Endodermal cell (in vitro differentiated cells): ENCODE measurements around the gene FUT8. TPM values are rescaled to one million over a fixed set of nuclear protein-coding genes. Genes with fewer than 3 reads are reported as not detected.

Experiments used
- DNase-seq: peaks from one replicate; pipeline ENCODE4 v3.0.0-alpha.2; 2017
- H3K27ac ChIP-seq: 2 replicates; pipeline ENCODE4 v1.5.1; 2013; ENCODE audit warnings: mild to moderate bottlenecking, low read depth, low read length, moderate library complexity
- H3K27me3 ChIP-seq: 2 replicates; pipeline ENCODE4 v1.6.1; 2013; ENCODE audit warnings: mild to moderate bottlenecking, low read length, moderate library complexity; ENCODE audit not compliant: insufficient read depth, control insufficient read depth, poor library complexity, severe bottlenecking
- H3K36me3 ChIP-seq: 2 replicates; pipeline ENCODE4 v1.7.0; 2013; ENCODE audit warnings: mild to moderate bottlenecking, low read length, moderate library complexity; ENCODE audit not compliant: control insufficient read depth, insufficient read depth
- H3K4me1 ChIP-seq: one replicate; pipeline ENCODE4 v1.7.0; 2013; ENCODE audit warnings: low read length; ENCODE audit not compliant: control insufficient read depth, insufficient read depth
- H3K4me3 ChIP-seq: 2 replicates; pipeline ENCODE4 v1.5.1; 2013; ENCODE audit warnings: mild to moderate bottlenecking, low read length, moderate library complexity
- H3K9ac ChIP-seq: 2 replicates; pipeline ENCODE4 v1.6.1; 2013; ENCODE audit warnings: mild to moderate bottlenecking, low read length, moderate library complexity; ENCODE audit not compliant: poor library complexity, severe bottlenecking; ENCODE audit errors: extremely low read depth
- H3K9me3 ChIP-seq: 2 replicates; pipeline ENCODE4 v1.6.1; 2013; ENCODE audit warnings: mild to moderate bottlenecking, low read length, moderate library complexity; ENCODE audit not compliant: control insufficient read depth
- H3K27ac Mint-ChIP-seq: 2 replicates; pipeline ENCODE4 v1.8.0; 2020; ENCODE audit warnings: mixed read lengths
- H3K27me3 Mint-ChIP-seq: 2 replicates; pipeline ENCODE4 v1.8.0; 2021; ENCODE audit warnings: mild to moderate bottlenecking, mixed read lengths; ENCODE audit not compliant: insufficient read depth
- H3K36me3 Mint-ChIP-seq: 2 replicates; pipeline ENCODE4 v1.8.0; 2020; ENCODE audit warnings: low read depth, mixed read lengths
- H3K4me1 Mint-ChIP-seq: 2 replicates; pipeline ENCODE4 v1.8.0; 2020; ENCODE audit warnings: mixed read lengths
- H3K4me3 Mint-ChIP-seq: 2 replicates; pipeline ENCODE4 v1.8.0; 2020; ENCODE audit warnings: mild to moderate bottlenecking, moderate library complexity, mixed read lengths
- H3K9me3 Mint-ChIP-seq: 2 replicates; pipeline ENCODE4 v1.8.0; 2020; ENCODE audit warnings: mild to moderate bottlenecking, mixed read lengths
- WGBS, 2 experiments: methylation state at CpG; one replicate each; pipeline versions ENCODE4 v1.1.5 to v1.1.7; 2013; ENCODE audit warnings: missing lambda C conversion rate in 2 of 2, mixed read lengths in 1 of 2; ENCODE audit not compliant: insufficient coverage in 1 of 2, insufficient read length in 1 of 2; 5-methylcytosine and 5-hydroxymethylcytosine counted together
- total RNA-seq, 2 donors: library from RNA; stranded (reverse); fragmentation: NEBNext Ultra II Directional in 1 of 2; extraction: Animal tissue kit (Norgen Biotek cat#: 25700) in 1 of 2; gene quantifications; 2 replicates in 1 of 2; 3 replicates in 1 of 2; pipeline ENCODE4 v1.2.1, GENCODE V29; 2021
- TF ChIP-seq, protein P1 (sequence below): fragments of 200-600 bp; sonication (generic); conservative IDR thresholded peaks from 2 replicates; pipeline ENCODE4 v1.5.0; 2021; ENCODE audit warnings: antibody characterized with exemption, mild to moderate bottlenecking

FUT8 gene
- total RNA-seq, 2 donors from 2014 or later, result 63.9 to 76.9 TPM

DNA sequence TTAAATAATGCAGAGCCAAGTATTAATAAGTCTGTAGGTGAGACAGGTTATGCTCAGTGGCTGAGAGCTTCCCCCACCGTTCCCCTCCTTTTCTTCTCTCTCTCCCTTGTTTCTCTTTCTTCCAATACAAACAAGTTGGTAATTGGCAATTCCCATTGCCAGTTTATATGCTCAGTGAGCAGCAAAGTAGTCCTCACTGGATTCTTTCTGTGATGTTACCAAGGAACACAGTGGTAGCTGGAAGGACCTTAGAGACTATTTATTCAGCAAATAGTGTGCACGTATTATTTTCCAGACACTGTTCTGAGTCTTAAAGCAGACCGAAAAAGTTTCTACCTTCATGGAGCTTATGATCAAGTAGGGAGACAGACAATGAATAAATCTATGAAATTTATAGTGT, 344.4 kb downstream of the FUT8 start:
- TF ChIP-seq, protein P1, sequence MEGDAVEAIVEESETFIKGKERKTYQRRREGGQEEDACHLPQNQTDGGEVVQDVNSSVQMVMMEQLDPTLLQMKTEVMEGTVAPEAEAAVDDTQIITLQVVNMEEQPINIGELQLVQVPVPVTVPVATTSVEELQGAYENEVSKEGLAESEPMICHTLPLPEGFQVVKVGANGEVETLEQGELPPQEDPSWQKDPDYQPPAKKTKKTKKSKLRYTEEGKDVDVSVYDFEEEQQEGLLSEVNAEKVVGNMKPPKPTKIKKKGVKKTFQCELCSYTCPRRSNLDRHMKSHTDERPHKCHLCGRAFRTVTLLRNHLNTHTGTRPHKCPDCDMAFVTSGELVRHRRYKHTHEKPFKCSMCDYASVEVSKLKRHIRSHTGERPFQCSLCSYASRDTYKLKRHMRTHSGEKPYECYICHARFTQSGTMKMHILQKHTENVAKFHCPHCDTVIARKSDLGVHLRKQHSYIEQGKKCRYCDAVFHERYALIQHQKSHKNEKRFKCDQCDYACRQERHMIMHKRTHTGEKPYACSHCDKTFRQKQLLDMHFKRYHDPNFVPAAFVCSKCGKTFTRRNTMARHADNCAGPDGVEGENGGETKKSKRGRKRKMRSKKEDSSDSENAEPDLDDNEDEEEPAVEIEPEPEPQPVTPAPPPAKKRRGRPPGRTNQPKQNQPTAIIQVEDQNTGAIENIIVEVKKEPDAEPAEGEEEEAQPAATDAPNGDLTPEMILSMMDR, result no peak
- H3K4me1 ChIP-seq, result no peaks in the 10 kb centered on the region
- no peak overlapping the region for H3K27ac Mint-ChIP-seq
- no peak overlapping the region for H3K27ac ChIP-seq
- H3K4me3 Mint-ChIP-seq, result no peak overlapping the region
- WGBS, 2 experiments, result 74 to 86% methylated on average over 3 of the region's 3 CpGs
- no peak overlapping the region for H3K4me3 ChIP-seq
- no peaks in the 10 kb centered on the region for H3K27me3 Mint-ChIP-seq
- no peak for DNase-seq
- no peaks in the 10 kb centered on the region for H3K27me3 ChIP-seq
- no peaks in the 10 kb centered on the region for H3K36me3 ChIP-seq
- no peaks in the 10 kb centered on the region for H3K9me3 ChIP-seq
- no peaks in the 10 kb centered on the region for H3K4me1 Mint-ChIP-seq
- H3K9ac ChIP-seq, result no peak overlapping the region
- H3K9me3 Mint-ChIP-seq, result peaks cover 7% of the 10 kb centered on the region
- H3K36me3 Mint-ChIP-seq, result no peaks in the 10 kb centered on the region

GRCh38 chr14:65769151-65769550, 356.6 kb downstream of the FUT8 start:
- Mint-ChIP-seq H3K27ac (no peak overlapping the region), H3K36me3 (no peaks in the 10 kb centered on the region), H3K27me3 (no peaks in the 10 kb centered on the region), H3K4me1 (peaks cover 11% of the 10 kb centered on the region), H3K4me3 (no peak overlapping the region), H3K9me3 (no peaks in the 10 kb centered on the region)
- Histone ChIP-seq H3K27me3 (no peaks in the 10 kb centered on the region), H3K4me3 (no peak overlapping the region), H3K36me3 (no peaks in the 10 kb centered on the region), H3K4me1 (peaks cover 7% of the 10 kb centered on the region), H3K9ac (no peak overlapping the region), H3K27ac (no peak overlapping the region), H3K9me3 (no peaks in the 10 kb centered on the region)
- DNase-seq, result no peak
- TF ChIP-seq, protein P1, result no peak
- WGBS, 2 experiments, result 92 to 99% methylated on average over 2 of the region's 2 CpGs

DNA sequence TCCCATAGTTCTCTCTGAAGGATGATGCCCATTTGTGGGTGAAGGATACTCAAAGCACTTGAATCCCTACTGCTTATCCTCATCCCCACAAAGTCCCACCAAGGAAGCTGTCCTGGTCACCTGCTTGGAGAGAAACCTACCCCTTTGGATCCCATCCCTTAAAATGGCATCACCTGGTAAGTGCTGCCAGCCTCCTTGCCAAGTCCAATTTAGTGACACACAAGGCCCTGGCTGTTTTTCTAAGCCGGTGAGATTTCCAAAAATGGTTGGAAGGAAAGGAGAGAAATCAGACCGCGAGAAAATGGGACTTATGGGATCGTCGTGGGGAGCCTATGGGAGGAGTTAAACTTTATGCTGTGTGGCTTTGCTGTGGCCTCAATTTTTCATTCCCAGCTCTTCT, 358.2 kb downstream of the FUT8 start:
- WGBS, 2 experiments, result 80% methylated on average over 5 of the region's 5 CpGs; no CpG with 5 or more reads in 1 of the 2 experiments

More for the DNA sequence above, 358.2 kb downstream of the FUT8 start:
- peaks cover 7% of the 10 kb centered on the region for H3K4me1 ChIP-seq
- H3K27me3 ChIP-seq, result no peaks in the 10 kb centered on the region
- no peak overlapping the region for H3K4me3 Mint-ChIP-seq
- no peak overlapping the region for H3K9ac ChIP-seq
- DNase-seq, result no peak
- no peaks in the 10 kb centered on the region for H3K36me3 ChIP-seq
- H3K4me1 Mint-ChIP-seq, result peaks cover 15% of the 10 kb centered on the region
- no peaks in the 10 kb centered on the region for H3K36me3 Mint-ChIP-seq
- TF ChIP-seq, protein P1, result no peak
- no peak overlapping the region for H3K4me3 ChIP-seq
- no peak overlapping the region for H3K27ac Mint-ChIP-seq
- H3K9me3 Mint-ChIP-seq, result no peaks in the 10 kb centered on the region
- no peaks in the 10 kb centered on the region for H3K9me3 ChIP-seq
- peaks cover 3% of the 10 kb centered on the region for H3K27me3 Mint-ChIP-seq
- no peak overlapping the region for H3K27ac ChIP-seq
